ENCODE data around the gene SRM. TPM values are rescaled to one million over a fixed set of nuclear protein-coding genes. Genes with fewer than 3 reads are reported as not detected.
"Not testable (repeated sequence)": the region's sequence is repeated elsewhere in the genome, so short reads cannot be mapped to it uniquely, and the experiment has no call there.

Gene SRM
- 10 to 100 TPM; 58.8 to 77.5 TPM for total RNA-seq

DNA sequence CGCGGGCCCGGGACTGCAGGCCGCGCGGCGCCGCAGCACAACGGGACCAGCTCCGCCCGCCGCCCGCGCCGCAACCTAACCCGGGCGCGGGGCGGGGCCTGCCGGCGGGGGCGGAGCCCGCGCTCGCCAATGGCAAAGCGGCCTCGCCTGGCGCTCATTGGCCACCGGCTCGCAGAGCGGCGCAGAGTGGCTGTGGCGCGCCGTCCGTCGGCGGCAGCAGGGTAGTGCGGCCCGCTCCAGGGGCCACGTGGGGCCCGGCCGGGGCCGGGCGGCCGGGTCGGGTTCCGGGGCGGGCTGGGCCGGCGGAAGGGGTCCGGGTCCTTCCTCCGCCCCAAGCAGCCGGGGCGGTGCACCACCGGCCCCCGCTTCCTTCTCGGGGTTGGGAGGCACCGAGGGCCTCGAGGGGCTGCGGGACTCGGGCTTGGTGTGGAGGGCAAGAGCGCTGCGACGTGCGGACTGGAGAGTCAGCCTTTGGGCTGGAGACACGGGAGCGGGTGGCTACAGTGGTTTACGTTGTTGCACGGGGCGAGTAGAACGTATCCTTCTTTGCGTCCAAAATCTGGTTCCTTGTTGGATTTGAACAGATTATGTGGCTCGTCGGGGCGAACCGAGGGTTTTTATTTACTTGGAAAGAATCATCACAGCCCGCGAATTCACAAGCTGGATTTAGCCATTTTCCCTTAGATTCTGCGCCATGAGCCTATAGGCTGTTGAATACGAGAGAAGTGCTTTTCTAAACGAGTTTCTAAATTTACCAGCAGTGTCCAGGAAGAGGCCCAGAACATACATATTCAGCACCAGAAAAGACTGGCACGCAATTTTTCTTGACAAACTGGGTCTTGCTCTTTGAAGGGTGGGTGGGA, at the start of gene SRM:
Gene SRM, minus strand, starts transcription at position 51 of the 863 bp plus-strand sequence. CDS start 75 bp downstream, outside the sequence.
- H3K4me1 Mint-ChIP-seq (ENCODE audit: low read depth), result peaks cover 61% of the 10 kb centered on the region

GRCh38 chr1:11109047-11109760, 49.4 kb upstream of the SRM start:
- Mint-ChIP-seq H3K27me3 (ENCODE audit: low read depth) (no peaks in the 10 kb centered on the region), H3K4me3 (no peak overlapping the region), H3K9me3 (no peaks in the 10 kb centered on the region), H3K4me1 (ENCODE audit: low read depth) (no peaks in the 10 kb centered on the region), H3K27ac (no peak overlapping the region), H3K36me3 (ENCODE audit: insufficient read depth in 2 of 2) (peaks cover 3 to 12% of the 10 kb centered on the region in 2 donors)
- DNase-seq (no peak), ATAC-seq (replicated peaks in 1 of 2) (no peak)

More for the DNA sequence above, at the start of gene SRM:
- Mint-ChIP-seq H3K9me3 (no peaks in the 10 kb centered on the region), H3K27me3 (ENCODE audit: low read depth) (no peaks in the 10 kb centered on the region), H3K36me3 (ENCODE audit: insufficient read depth in 2 of 2) (peaks cover 6 to 18% of the 10 kb centered on the region in 2 donors), H3K4me3 (peak within 1 kb of the TSS; percentile 98), H3K27ac (peak within 1 kb of the TSS; percentile 91)
- ATAC-seq (replicated peaks in 1 of 2), result peak; percentile 94 to 95
- peak; percentile 93 to 96 for DNase-seq

DNA sequence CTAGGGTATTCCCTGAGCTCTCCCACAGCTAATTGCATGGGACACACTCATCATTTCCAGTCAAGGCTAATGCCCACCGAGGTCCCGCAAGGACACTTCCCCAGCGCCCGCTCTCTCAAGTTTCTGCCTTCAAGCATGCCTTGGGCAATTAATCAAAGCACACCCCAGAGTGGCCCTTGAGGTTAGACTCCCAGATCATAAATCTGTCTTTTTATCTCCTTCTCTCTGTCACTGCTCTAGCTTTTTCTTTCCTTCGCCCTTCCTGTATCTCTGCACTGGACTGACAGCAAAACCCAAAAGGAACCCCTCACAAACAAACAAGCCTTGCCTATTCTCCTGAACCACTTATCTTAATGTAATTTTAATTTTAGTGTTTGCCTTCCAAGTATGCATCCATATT, 47.8 kb upstream of the SRM start:
- H3K9me3 Mint-ChIP-seq, result no peaks in the 10 kb centered on the region
- peak overlapping the region; percentile 69 for H3K27ac Mint-ChIP-seq
- H3K4me1 Mint-ChIP-seq (ENCODE audit: low read depth), result no peaks in the 10 kb centered on the region
- H3K4me3 Mint-ChIP-seq, result no peak overlapping the region
- peaks cover 3 to 10% of the 10 kb centered on the region in 2 donors for H3K36me3 Mint-ChIP-seq (ENCODE audit: insufficient read depth in 2 of 2)
- DNase-seq (no peak), ATAC-seq (replicated peaks in 1 of 2) (no peak)
- no peaks in the 10 kb centered on the region for H3K27me3 Mint-ChIP-seq (ENCODE audit: low read depth)

GRCh38 chr1:11105586-11105985, 45.8 kb upstream of the SRM start:
- peaks cover 2 to 8% of the 10 kb centered on the region in 2 donors for H3K36me3 Mint-ChIP-seq (ENCODE audit: insufficient read depth in 2 of 2)
- ATAC-seq (replicated peaks in 1 of 2), result no peak
- H3K4me3 Mint-ChIP-seq, result no peak overlapping the region
- H3K4me1 Mint-ChIP-seq (ENCODE audit: low read depth), result no peaks in the 10 kb centered on the region
- no peak overlapping the region for H3K27ac Mint-ChIP-seq
- H3K9me3 Mint-ChIP-seq, result no peaks in the 10 kb centered on the region
- H3K27me3 Mint-ChIP-seq (ENCODE audit: low read depth), result no peaks in the 10 kb centered on the region
- no peak for DNase-seq

DNA sequence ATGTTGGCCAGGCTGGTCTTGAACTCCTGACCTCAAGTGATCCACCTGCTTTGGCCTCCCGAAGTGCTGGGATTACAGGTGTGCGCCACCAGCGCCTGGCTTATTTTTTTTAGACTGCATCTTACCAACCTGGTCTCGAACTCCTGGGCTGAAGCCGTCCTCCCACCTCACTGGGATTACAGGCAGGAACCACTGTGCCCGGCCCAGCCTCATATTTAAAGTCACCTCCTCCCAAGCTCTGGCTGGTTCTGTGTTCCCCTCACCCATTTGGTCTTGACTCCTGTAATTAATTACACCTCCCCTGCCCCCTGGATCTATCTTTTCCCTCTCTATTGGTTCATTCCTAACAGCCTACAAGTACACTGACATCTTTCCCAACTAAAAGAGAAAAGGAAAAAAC, 41.5 kb upstream of the SRM start:
- Mint-ChIP-seq H3K9me3 (no peaks in the 10 kb centered on the region), H3K4me1 (ENCODE audit: low read depth) (peaks cover 14% of the 10 kb centered on the region), H3K27me3 (ENCODE audit: low read depth) (no peaks in the 10 kb centered on the region), H3K4me3 (no peak overlapping the region), H3K27ac (peak overlapping the region; percentile 12), H3K36me3 (ENCODE audit: insufficient read depth in 2 of 2) (peaks cover 4 to 5% of the 10 kb centered on the region in 2 donors)
- ATAC-seq (replicated peaks in 1 of 2), result no peak
- no peak for DNase-seq

- not testable (repeated sequence) for H3K36me3 Mint-ChIP-seq (ENCODE audit: insufficient read depth in 2 of 2); DNase-seq; H3K27me3 Mint-ChIP-seq (ENCODE audit: low read depth); ATAC-seq (replicated peaks in 1 of 2); H3K27ac Mint-ChIP-seq; H3K9me3 Mint-ChIP-seq; H3K4me3 Mint-ChIP-seq
- peaks cover 14% of the 10 kb centered on the region for H3K4me1 Mint-ChIP-seq (ENCODE audit: low read depth)
These were observed 41.0 kb upstream of the SRM start for GRCh38 chr1:11100806-11101205.

GRCh38 chr1:11100149-11100493, 40.3 kb upstream of the SRM start:
- H3K27me3 Mint-ChIP-seq (ENCODE audit: low read depth), result no peaks in the 10 kb centered on the region
- peak overlapping the region; percentile 93 to 94 for H3K4me3 Mint-ChIP-seq
- H3K4me1 Mint-ChIP-seq (ENCODE audit: low read depth), result peaks cover 14% of the 10 kb centered on the region
- ATAC-seq (replicated peaks in 1 of 2) (no peak), DNase-seq (no peak)
- peak overlapping the region; percentile 97 for H3K27ac Mint-ChIP-seq
- H3K36me3 Mint-ChIP-seq (ENCODE audit: insufficient read depth in 2 of 2), result peaks cover 4 to 10% of the 10 kb centered on the region in 2 donors
- no peaks in the 10 kb centered on the region for H3K9me3 Mint-ChIP-seq

- Mint-ChIP-seq H3K27ac (peak within 1 kb of the TSS; percentile 97), H3K27me3 (ENCODE audit: low read depth) (no peaks in the 10 kb centered on the region), H3K36me3 (ENCODE audit: insufficient read depth in 2 of 2) (peaks cover 4 to 10% of the 10 kb centered on the region in 2 donors), H3K4me1 (ENCODE audit: low read depth) (peaks cover 14% of the 10 kb centered on the region), H3K9me3 (no peaks in the 10 kb centered on the region), H3K4me3 (peak within 1 kb of the TSS; percentile 93 to 94)
- peak; percentile 97 for ATAC-seq (replicated peaks in 1 of 2)
- peak; percentile 96 to 97 for DNase-seq
These were observed 39.7 kb upstream of the SRM start, which contains the start of gene EXOSC10 for GRCh38 chr1:11099310-11100148. TSS of gene EXOSC10 (minus strand) at chr1:11099869. CDS start at chr1:11099831, 38 bp downstream.

GRCh38 chr1:11098931-11099309, 39.1 kb upstream of the SRM start:
- peak overlapping the region; percentile 97 for H3K27ac Mint-ChIP-seq
- DNase-seq, result no peak
- no peak for ATAC-seq (replicated peaks in 1 of 2)
- H3K36me3 Mint-ChIP-seq (ENCODE audit: insufficient read depth in 2 of 2), result peaks cover 4 to 10% of the 10 kb centered on the region in 2 donors
- no peaks in the 10 kb centered on the region for H3K27me3 Mint-ChIP-seq (ENCODE audit: low read depth)
- H3K4me1 Mint-ChIP-seq (ENCODE audit: low read depth), result peaks cover 14% of the 10 kb centered on the region
- H3K9me3 Mint-ChIP-seq, result no peaks in the 10 kb centered on the region
- H3K4me3 Mint-ChIP-seq, result peak overlapping the region; percentile 93 to 94

- H3K4me1 Mint-ChIP-seq (ENCODE audit: low read depth); DNase-seq; ATAC-seq (replicated peaks in 1 of 2); H3K9me3 Mint-ChIP-seq; H3K27ac Mint-ChIP-seq; H3K4me3 Mint-ChIP-seq; H3K27me3 Mint-ChIP-seq (ENCODE audit: low read depth): not testable (repeated sequence)
- H3K36me3 Mint-ChIP-seq (ENCODE audit: insufficient read depth in 2 of 2), result peaks cover 11 to 37% of the 10 kb centered on the region in 2 donors
These were observed 24.0 kb upstream of the SRM start for GRCh38 chr1:11083784-11084183.

- ATAC-seq (replicated peaks in 1 of 2), result no peak
- Mint-ChIP-seq H3K4me3 (no peak overlapping the region), H3K36me3 (ENCODE audit: insufficient read depth in 2 of 2) (peaks cover 7 to 32% of the 10 kb centered on the region in 2 donors)
These were observed 21.1 kb upstream of the SRM start for GRCh38 chr1:11080931-11081330.

DNA sequence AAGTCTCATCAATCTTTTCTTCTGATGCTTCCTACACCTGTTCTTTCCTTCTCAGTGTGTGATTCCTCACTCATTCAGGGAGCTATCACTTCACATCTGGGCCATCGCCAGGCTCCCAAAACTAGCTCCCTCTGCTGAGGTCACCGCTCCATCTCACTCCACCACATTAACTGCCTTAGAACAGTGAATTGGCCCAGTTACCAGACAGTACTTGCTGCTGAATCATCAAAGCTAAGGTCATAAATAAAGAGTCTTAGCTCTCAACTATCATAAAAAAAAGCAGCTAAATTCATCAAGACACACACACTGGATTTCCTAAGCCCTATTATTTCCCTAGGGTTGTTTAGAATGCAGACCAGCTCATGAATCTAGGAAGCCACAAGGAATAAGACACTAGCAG, 18.8 kb upstream of the SRM start:
- Mint-ChIP-seq H3K27ac (no peak overlapping the region), H3K36me3 (ENCODE audit: insufficient read depth in 2 of 2) (peaks cover 8 to 27% of the 10 kb centered on the region in 2 donors), H3K4me1 (ENCODE audit: low read depth) (peaks cover 8% of the 10 kb centered on the region), H3K4me3 (no peak overlapping the region), H3K27me3 (ENCODE audit: low read depth) (no peaks in the 10 kb centered on the region), H3K9me3 (no peaks in the 10 kb centered on the region)
- DNase-seq, result no peak
- no peak for ATAC-seq (replicated peaks in 1 of 2)

More at GRCh38 chr1:11080931-11081330, 21.1 kb upstream of the SRM start:
- Mint-ChIP-seq H3K4me1 (ENCODE audit: low read depth) (no peaks in the 10 kb centered on the region), H3K27me3 (ENCODE audit: low read depth) (no peaks in the 10 kb centered on the region), H3K27ac (no peak overlapping the region), H3K9me3 (no peaks in the 10 kb centered on the region)
- DNase-seq, result no peak

All from activated T-cell treated with anti-CD3 and anti-CD28 coated beads, Interleukin-2, amount 50 U/mL, for 72 hours (primary cell).